NCI-H1436 (cell line): ENCODE data around the gene MRS2.
A peak's percentile ranks its signal among the peaks of the same experiment; 100 is the strongest.
"Not testable (repeated sequence)": the region's sequence is repeated elsewhere in the genome, so short reads cannot be mapped to it uniquely, and the experiment has no call there.

Experiments
- DNase-seq: peaks from one replicate; lab custom pipeline; 2025; lab: John Stamatoyannopoulos, UW

Gene MRS2

GRCh38 chr6:24402697-24403500 lies at the start of gene MRS2:
Gene MRS2, plus strand, starts transcription at chr6:24402936. Its CDS starts 111 bp downstream, at chr6:24403047.
- DNase-seq: peak; percentile 80

GRCh38 chr6:24353861-24354260 lies 48.9 kb upstream of the MRS2 start:
- peak; percentile 9 for DNase-seq

GRCh38 chr6:24355393-24355792 lies 47.3 kb upstream of the MRS2 start:
- DNase-seq: no peak

- no peak for DNase-seq
Measured at GRCh38 chr6:24356310-24356973, 46.3 kb upstream of the MRS2 start.

GRCh38 chr6:24357336-24358218 lies 45.2 kb upstream of the MRS2 start, which contains the start of gene DCDC2:
Gene DCDC2, minus strand, starts transcription at chr6:24358059. Its CDS starts 309 bp downstream, at chr6:24357750.
- DNase-seq: no peak

- DNase-seq: no peak
Measured at GRCh38 chr6:24358219-24358821, 44.4 kb upstream of the MRS2 start.

GRCh38 chr6:24359640-24360454 lies 42.9 kb upstream of the MRS2 start:
- peak; percentile 98 for DNase-seq

- DNase-seq: not testable (repeated sequence)
Measured at GRCh38 chr6:24362363-24362762, 40.4 kb upstream of the MRS2 start.

GRCh38 chr6:24365103-24365633 lies 37.6 kb upstream of the MRS2 start:
- DNase-seq: not testable (repeated sequence)

- no peak for DNase-seq
Measured at GRCh38 chr6:24374612-24375011, 28.1 kb upstream of the MRS2 start.

- DNase-seq: no peak
Measured at GRCh38 chr6:24376871-24377270, 25.9 kb upstream of the MRS2 start.

- no peak for DNase-seq
Measured at GRCh38 chr6:24378473-24379097, 24.2 kb upstream of the MRS2 start.

- no peak for DNase-seq
Measured at GRCh38 chr6:24381476-24382219, 21.1 kb upstream of the MRS2 start.

- DNase-seq: no peak
Measured at GRCh38 chr6:24382220-24382540, 20.6 kb upstream of the MRS2 start.

GRCh38 chr6:24382891-24383494 lies 19.7 kb upstream of the MRS2 start:
- DNase-seq: not testable (repeated sequence)

- DNase-seq: not testable (repeated sequence)
Measured at GRCh38 chr6:24384369-24385130, 18.2 kb upstream of the MRS2 start.

- no peak for DNase-seq
Measured at GRCh38 chr6:24385536-24386269, 17.0 kb upstream of the MRS2 start.

- no peak for DNase-seq
Measured at GRCh38 chr6:24387818-24388217, 14.9 kb upstream of the MRS2 start.
